K562 (cell line): ENCODE data around the gene DGKB. TPM values are rescaled to one million over a fixed set of nuclear protein-coding genes. Genes with fewer than 3 reads are reported as not detected.

Experiments
- ATAC-seq: fragments of 200-7000 bp; cut with Tn5 transposase; 3 replicates; pipeline ENCODE4 v1.9.1; 2020; ENCODE audit warnings: moderate library complexity
- BruUV-seq: library from RNA; stranded (reverse); fragments of 400-500 nt; replicated peaks from 2 replicates; lab custom pipeline; 2021; lab: Mats Ljungman, UMichigan
- CTCF ChIA-PET: fragments of 300-600 bp; formaldehyde crosslinking; extraction: SDS; loops from one replicate; lab custom pipeline; 2021; ENCODE audit warnings: low intra/inter-chr PET ratio; lab: Yijun Ruan, JAX
- POLR2A ChIA-PET: fragments of 300-600, 350-650 bp; sonication (Branson Sonifier 250); formaldehyde crosslinking; extraction: SDS; loops from one replicate; lab custom pipeline; 2021; ENCODE audit warnings: antibody characterized with exemption, inconsistent platforms; lab: Yijun Ruan, JAX
- DNase-seq, 4 experiments: peaks; one replicate each; pipeline versions ENCODE4 v3.0.0 to v3.0.0-alpha.2; 2011 to 2018; ENCODE audit warnings: low spot score in 3 of 4, mixed read lengths in 3 of 4; ENCODE audit errors: extremely low read depth in 1 of 4
- FAIRE-seq: peaks from 2 replicates; lab custom pipeline; 2011; peaks lifted over from hg19 to GRCh38; lab: Jason Lieb, UNC
- H2AFZ ChIP-seq: 2 replicates; pipeline ENCODE4 v1.6.0; 2011; ENCODE audit warnings: low read depth, low read length, control low read depth, inconsistent platforms
- H3K27ac ChIP-seq: fragments of 200-600 bp; 3 replicates; pipeline ENCODE4 v1.8.0; 2011; ENCODE audit warnings: low read depth, mild to moderate bottlenecking, control low read depth, inconsistent platforms, low read length, moderate library complexity, mixed read lengths; ENCODE audit errors: extremely low read depth
- H3K27me3 ChIP-seq, 2 experiments: fragments of 300-600 bp in 1 of 2; 2 replicates in 1 of 2; 3 replicates in 1 of 2; pipeline versions ENCODE4 v1.6.0 to v1.8.0; 2011; ENCODE audit warnings: inconsistent platforms in 2 of 2, low read length in 2 of 2, mild to moderate bottlenecking in 1 of 2, mixed read lengths in 1 of 2, moderate library complexity in 1 of 2; ENCODE audit not compliant: control insufficient read depth in 2 of 2, insufficient read depth in 2 of 2
- H3K36me3 ChIP-seq: fragments of 300-600 bp; 3 replicates; pipeline ENCODE4 v1.8.0; 2011; ENCODE audit warnings: mild to moderate bottlenecking, low read length, inconsistent platforms; ENCODE audit not compliant: control insufficient read depth, insufficient read depth
- H3K4me1 ChIP-seq, 2 experiments: fragments of 200-600 bp in 1 of 2; replicated peaks in 1 of 2; 2 replicates in 1 of 2; 3 replicates in 1 of 2; pipeline versions ENCODE4 v1.5.1 to v1.8.0; 2011; ENCODE audit warnings: inconsistent platforms in 2 of 2, low read length in 2 of 2, mild to moderate bottlenecking in 1 of 2, mixed read lengths in 1 of 2, moderate library complexity in 1 of 2; ENCODE audit not compliant: control insufficient read depth in 2 of 2, insufficient read depth in 2 of 2
- H3K4me2 ChIP-seq: 2 replicates; pipeline ENCODE4 v1.6.1; 2011; ENCODE audit warnings: low read length, control low read depth, inconsistent platforms, mixed read lengths; ENCODE audit not compliant: insufficient read depth
- H3K4me3 ChIP-seq: fragments of 200-600 bp; sonication (generic), shearing (Covaris generic); 2 replicates; pipeline ENCODE4 v1.5.1; 2016; ENCODE audit warnings: control low read depth, inconsistent platforms
- H3K79me2 ChIP-seq: fragments of 200-600 bp; 3 replicates; pipeline ENCODE4 v1.8.0; 2011; ENCODE audit warnings: low read length, inconsistent platforms; ENCODE audit not compliant: control insufficient read depth, insufficient read depth
- H3K9ac ChIP-seq, 2 experiments: 2 replicates each; pipeline versions ENCODE4 v1.6.0 to v1.6.1; 2011; ENCODE audit warnings: low read depth in 2 of 2, low read length in 2 of 2, control low read depth in 1 of 2, inconsistent platforms in 1 of 2, mild to moderate bottlenecking in 1 of 2, mixed read lengths in 1 of 2; ENCODE audit not compliant: insufficient read depth in 1 of 2
- H3K9me1 ChIP-seq: one replicate; pipeline ENCODE4 v1.6.0; 2011; ENCODE audit warnings: inconsistent platforms, mild to moderate bottlenecking, low read length, moderate library complexity; ENCODE audit not compliant: control insufficient read depth, insufficient read depth
- H3K9me3 ChIP-seq: replicated peaks from 2 replicates; pipeline ENCODE4 v1.5.1; 2011; ENCODE audit warnings: low read depth, low read length, inconsistent platforms; ENCODE audit not compliant: control insufficient read depth, insufficient read depth
- H4K20me1 ChIP-seq: replicated peaks from 2 replicates; pipeline ENCODE4 v1.6.1; 2011; ENCODE audit warnings: low read length, inconsistent platforms, mixed read lengths; ENCODE audit not compliant: control insufficient read depth, insufficient read depth
- CBFA2T2 ChIP-seq: fragments of 450-650 bp; conservative IDR thresholded peaks from 2 replicates; pipeline ENCODE4 v1.6.1; 2017; ENCODE audit warnings: mild to moderate bottlenecking
- CTBP1 ChIP-seq: fragments of 450-650 bp; IDR thresholded peaks from 2 replicates; pipeline ENCODE4 v1.6.1; 2016; ENCODE audit warnings: borderline replicate concordance
- E2F5 ChIP-seq: sonication (generic); formaldehyde crosslinking; IDR thresholded peaks from 2 replicates; pipeline ENCODE4 v1.8.0; 2022; ENCODE audit warnings: mild to moderate bottlenecking, missing genetic modification reagents
- FOXP1 ChIP-seq: sonication (generic); formaldehyde crosslinking; IDR thresholded peaks from 2 replicates; pipeline ENCODE4 v1.8.0; 2022; ENCODE audit warnings: mild to moderate bottlenecking, missing genetic modification reagents
- KLF13 ChIP-seq: fragments of 450-650 bp; IDR thresholded peaks from 2 replicates; pipeline ENCODE4 v1.6.1; 2016; ENCODE audit warnings: missing genetic modification characterization, low read depth, mild to moderate bottlenecking, missing compliant biosample characterization, moderate library complexity, borderline replicate concordance
- MAX ChIP-seq: sonication (generic); formaldehyde crosslinking; IDR thresholded peaks from 2 replicates; pipeline ENCODE4 v1.9.0; 2022; ENCODE audit warnings: mild to moderate bottlenecking, missing genetic modification reagents
- MITF ChIP-seq: IDR thresholded peaks from 2 replicates; pipeline ENCODE4 v1.6.1; 2014; ENCODE audit warnings: antibody characterized with exemption
- NFRKB ChIP-seq: fragments of 450-650 bp; IDR thresholded peaks from 2 replicates; pipeline ENCODE4 v1.6.1; 2016; ENCODE audit warnings: low read depth
- SAP30 ChIP-seq: fragments of 200-600 bp; sonication (generic); IDR thresholded peaks from 2 replicates; pipeline ENCODE4 v1.6.1; 2012; ENCODE audit warnings: borderline replicate concordance, low read depth, mild to moderate bottlenecking, moderate library complexity, low read length, control low read depth, inconsistent platforms; ENCODE audit not compliant: insufficient read depth, poor library complexity, severe bottlenecking
- TAF9B ChIP-seq: fragments of 450-650 bp; IDR thresholded peaks from 2 replicates; pipeline ENCODE4 v1.6.1; 2018; ENCODE audit warnings: mild to moderate bottlenecking; ENCODE audit not compliant: partially characterized antibody
- TCFL5 ChIP-seq: fragments of 250-450 bp; sonication (Bioruptor Pico); conservative IDR thresholded peaks from 2 replicates; pipeline ENCODE4 v1.6.1; 2021; ENCODE audit warnings: mild to moderate bottlenecking, moderate library complexity, matching md5 sums
- USF1 ChIP-seq: sonication (generic); formaldehyde crosslinking; IDR thresholded peaks from 2 replicates; pipeline ENCODE4 v1.9.0; 2022; ENCODE audit warnings: mild to moderate bottlenecking, missing genetic modification reagents
- YBX1 ChIP-seq: fragments of 450-650 bp; IDR thresholded peaks from 2 replicates; pipeline ENCODE4 v1.7.1; 2016; ENCODE audit warnings: mild to moderate bottlenecking
- ZFP91 ChIP-seq: sonication (generic); formaldehyde crosslinking; IDR thresholded peaks from 2 replicates; pipeline ENCODE4 v1.8.0; 2022; ENCODE audit warnings: mild to moderate bottlenecking, missing genetic modification reagents
- ZNF354B ChIP-seq: fragments of 250-450 bp; sonication (Bioruptor Pico); IDR thresholded peaks from 2 replicates; pipeline ENCODE4 v1.4.0; 2020
- ZNF507 ChIP-seq: conservative IDR thresholded peaks from 2 replicates; pipeline ENCODE4 v1.6.1; 2017; ENCODE audit warnings: missing genetic modification characterization, missing compliant biosample characterization
- WGBS: fragments of 100-300 bp; shearing (Covaris generic); methylation state at CpG from one replicate; pipeline ENCODE4 v1.1.6; 2016; ENCODE audit warnings: low coverage, mixed read lengths; ENCODE audit not compliant: insufficient coverage; ENCODE audit errors: missing lambda C conversion rate; 5-methylcytosine and 5-hydroxymethylcytosine counted together
- in situ Hi-C: fragments of 300-500 bp; cut with MboI; formaldehyde crosslinking; loops from 4 replicates; pipeline ENCODE4 v1.15.0; 2018; ENCODE audit warnings: inconsistent platforms, mixed read lengths
- intact Hi-C: fragments of 100-400 bp; cut with micrococcal nuclease; formaldehyde crosslinking; loops from 2 replicates; pipeline ENCODE4 v1.14.2; 2022
- polyA plus RNA-seq, 8 experiments: library from polyadenylated mRNA; depleted of rRNA in 4 of 8; stranded (reverse) in 5 of 8; unstranded in 3 of 8; fragments of >200 nt; fragmentation: Nextera tagmentation in 2 of 8; fragmentation: Illumina TruSeq in 1 of 8; extraction: Ambion mirVana in 2 of 8; extraction: Trizol in 1 of 8; gene quantifications; 2 replicates each; pipeline versions ENCODE4 v1.2.1 to v1.2.3, GENCODE V29; 2011 to 2014; ENCODE audit warnings: inconsistent platforms in 1 of 8, missing spikeins in 1 of 8
- total RNA-seq, 7 experiments: library from RNA; depleted of rRNA in 6 of 7; stranded (reverse); fragments of >200 nt in 6 of 7; fragmentation: Illumina TruSeq in 2 of 7; extraction: Trizol in 2 of 7; gene quantifications; 2 replicates each; pipeline versions ENCODE4 v1.2.1 to v1.2.3, GENCODE V29; 2011 to 2021; ENCODE audit warnings: low replicate concordance in 1 of 7

Gene DGKB
- total and polyA plus RNA-seq, 9 of the 15 experiments (the other 6 are each of a cell fraction or from before 2014, with no cell fraction given), result 0.01 TPM; not detected in 8

GRCh38 chr7:14806891-14807290, 95.7 kb downstream of the DGKB start:
- H3K27ac ChIP-seq, result no peak overlapping the region
- BruUV-seq, result no TSS peak
- H3K9me1 ChIP-seq, result no peaks in the 10 kb centered on the region
- WGBS, result 0% methylated on average over 1 of the region's 1 CpG
- no peak overlapping the region for H3K9ac ChIP-seq
- no peaks in the 10 kb centered on the region for H3K27me3 ChIP-seq
- ATAC-seq (no peak), DNase-seq (no peak), FAIRE-seq (no peak)
- intact Hi-C loops (no loop called here), in situ Hi-C loops (no loop called here)
- H3K4me3 ChIP-seq, result no peak overlapping the region
- no peaks in the 10 kb centered on the region for H3K4me1 ChIP-seq
- H3K36me3 ChIP-seq, result no peaks in the 10 kb centered on the region
- no peak overlapping the region for H3K4me2 ChIP-seq
- POLR2A ChIA-PET, result no interaction called here
- no peaks in the 10 kb centered on the region for H3K79me2 ChIP-seq
- CTCF ChIA-PET, result no interaction called here
- H2AFZ ChIP-seq, result no peak overlapping the region
- no peaks in the 10 kb centered on the region for H4K20me1 ChIP-seq
- H3K9me3 ChIP-seq, result no peaks in the 10 kb centered on the region
- TF ChIP-seq TAF9B (no peak), CTBP1 (no peak), ZNF507 (tag) (no peak), FOXP1 (CRISPR knock-in tag) (no peak), KLF13 (tag) (no peak), ZFP91 (CRISPR knock-in tag) (no peak), CBFA2T2 (no peak), E2F5 (no peak), SAP30 (no peak), MITF (no peak), MAX (CRISPR knock-in tag) (no peak), NFRKB (no peak), USF1 (no peak), ZNF354B (CRISPR knock-in tag) (no peak), TCFL5 (no peak), YBX1 (no peak)
